Mucosa of descending colon (tissue), 3 donors: ENCODE measurements around the gene SBF2. TPM values are rescaled to one million over a fixed set of nuclear protein-coding genes. Genes with fewer than 3 reads are reported as not detected.

Source experiments
- ATAC-seq: fragments of 200-7000 bp; cut with Tn5 transposase; one replicate; pipeline ENCODE4 v1.9.1; 2020; ENCODE audit warnings: mild to moderate bottlenecking, moderate library complexity
- DNase-seq, 3 donors: peaks; one replicate each; pipeline ENCODE4 v3.0.0-alpha.2; 2020
- H3K36me3 ChIP-seq: fragments of 200-600 bp; one replicate; pipeline ENCODE4 v1.8.0; 2021; ENCODE audit warnings: low read depth, mild to moderate bottlenecking
- H3K4me1 ChIP-seq: fragments of 200-600 bp; one replicate; pipeline ENCODE4 v1.8.0; 2021; ENCODE audit warnings: low read depth, mild to moderate bottlenecking
- H3K4me3 ChIP-seq: fragments of 200-600 bp; one replicate; pipeline ENCODE4 v1.8.0; 2021; ENCODE audit warnings: mild to moderate bottlenecking
- H3K9me3 ChIP-seq: fragments of 200-600 bp; one replicate; pipeline ENCODE4 v1.8.0; 2021; ENCODE audit warnings: mild to moderate bottlenecking
- CTCF ChIP-seq: fragments of 200-600 bp; IDR thresholded peaks from one replicate; pipeline ENCODE4 v1.8.0; 2022; ENCODE audit warnings: antibody characterized with exemption, mild to moderate bottlenecking
- intact Hi-C, 2 donors: fragments of 100-400 bp; cut with DNase I in 1 of 2; cut with micrococcal nuclease in 1 of 2; formaldehyde crosslinking; loops; one replicate each; pipeline versions ENCODE4 v1.11.0 to v1.11.1; 2022; cut with DNase I, micrococcal nuclease
- total RNA-seq, 3 donors: library from RNA; stranded (reverse); fragmentation: NEBNext Ultra II Directional in 2 of 3; extraction: Animal tissue kit (Norgen Biotek cat#: 25700) in 2 of 3; gene quantifications; one replicate each; pipeline versions ENCODE4 v1.2.1 to v1.2.4, GENCODE V29; 2021 to 2023
- donor health status: DM: no; HTN: no; CAD: no; lungs with moderate emphysema.
- donor health status: DM: no; HTN: no; CAD: no.
- donor health status: DM: no; HTN: yes; CAD: no.

SBF2 gene
- total RNA-seq, 3 donors from 2014 or later = 35.2 to 60.3 (median 48.2) TPM

- Histone ChIP-seq H3K36me3 (no peaks in the 10 kb centered on the region), H3K4me1 (peaks cover 26% of the 10 kb centered on the region), H3K9me3 (no peaks in the 10 kb centered on the region), H3K4me3 (no peak overlapping the region)
- ATAC-seq (no peak), DNase-seq (no peak)
- TF ChIP-seq CTCF = no peak
- intact Hi-C loops = no loop called here
Measured at GRCh38 chr11:9761441-9761945, 532.5 kb downstream of the SBF2 start.

- Histone ChIP-seq H3K4me3 (no peak overlapping the region), H3K36me3 (no peaks in the 10 kb centered on the region), H3K4me1 (peaks cover 26% of the 10 kb centered on the region), H3K9me3 (no peaks in the 10 kb centered on the region)
- intact Hi-C loops = no loop called here
- ATAC-seq (no peak), DNase-seq (peak; percentile 73 to 86 (median 74))
- TF ChIP-seq CTCF = no peak
Measured at GRCh38 chr11:9760193-9760575, 533.8 kb downstream of the SBF2 start.

- peaks cover 26% of the 10 kb centered on the region for H3K4me1 ChIP-seq
- no peak overlapping the region for H3K4me3 ChIP-seq
- H3K9me3 ChIP-seq = no peaks in the 10 kb centered on the region
- TF ChIP-seq CTCF = no peak
- ATAC-seq = peak; percentile 80
- no peaks in the 10 kb centered on the region for H3K36me3 ChIP-seq
- peak; percentile 79 to 93 (median 84) for DNase-seq
- intact Hi-C loops = loop anchor here (10.0 kb wide), 2 partner anchors 215 to 565 kb away; no protein-coding TSS in a partner anchor
Measured at GRCh38 chr11:9759519-9760192, 534.4 kb downstream of the SBF2 start.

- peak; percentile 72 for ATAC-seq
- Histone ChIP-seq H3K4me1 (peaks cover 26% of the 10 kb centered on the region), H3K9me3 (no peaks in the 10 kb centered on the region), H3K4me3 (peak overlapping the region; percentile 45), H3K36me3 (no peaks in the 10 kb centered on the region)
- TF ChIP-seq CTCF = no peak
- intact Hi-C loops = loop anchor here (10.0 kb wide), 2 partner anchors 216 to 566 kb away; no protein-coding TSS in a partner anchor
- DNase-seq = peak; percentile 77 to 87 (median 86)
Measured at GRCh38 chr11:9758637-9759518, 535.1 kb downstream of the SBF2 start.

- Histone ChIP-seq H3K4me1 (peaks cover 26% of the 10 kb centered on the region), H3K36me3 (no peaks in the 10 kb centered on the region), H3K4me3 (peak overlapping the region; percentile 45), H3K9me3 (no peaks in the 10 kb centered on the region)
- intact Hi-C loops = loop anchor here (10.0 kb wide), 2 partner anchors 217 to 567 kb away; no protein-coding TSS in a partner anchor
- peak; percentile 85 for TF ChIP-seq CTCF
- ATAC-seq = peak; percentile 82
- DNase-seq = peak; percentile 90 to 95 (median 94)
Measured at GRCh38 chr11:9757809-9758636, 536.0 kb downstream of the SBF2 start.
